ENCODE data around the gene LHX4.

The LHX4 gene

GRCh38 chr1:180295999-180296398 is 65.9 kb downstream of the LHX4 start:
- Histone ChIP-seq H3K36me3 (ENCODE audit: control insufficient read depth in 2 of 2, insufficient read depth in 2 of 2, low read length in 2 of 2) (no peaks in the 10 kb centered on the region), H3K4me1 (ENCODE audit: control insufficient read depth in 2 of 2, insufficient read depth in 2 of 2, low read length in 2 of 2) (no peaks in the 10 kb centered on the region), H3K27ac (ENCODE audit: low read depth in 2 of 2, low read length in 2 of 2) (no peak overlapping the region), H3K4me3 (ENCODE audit: low read length in 2 of 2) (no peak overlapping the region), H3K9ac (ENCODE audit: low read depth in 1 of 2, low read length in 2 of 2) (no peak overlapping the region), H3K9me3 (ENCODE audit: control insufficient read depth in 2 of 2, low read length in 2 of 2) (no peaks in the 10 kb centered on the region), H3K27me3 (ENCODE audit: control insufficient read depth in 2 of 2, insufficient read depth in 2 of 2, low read length in 2 of 2) (no peaks in the 10 kb centered on the region)

DNA sequence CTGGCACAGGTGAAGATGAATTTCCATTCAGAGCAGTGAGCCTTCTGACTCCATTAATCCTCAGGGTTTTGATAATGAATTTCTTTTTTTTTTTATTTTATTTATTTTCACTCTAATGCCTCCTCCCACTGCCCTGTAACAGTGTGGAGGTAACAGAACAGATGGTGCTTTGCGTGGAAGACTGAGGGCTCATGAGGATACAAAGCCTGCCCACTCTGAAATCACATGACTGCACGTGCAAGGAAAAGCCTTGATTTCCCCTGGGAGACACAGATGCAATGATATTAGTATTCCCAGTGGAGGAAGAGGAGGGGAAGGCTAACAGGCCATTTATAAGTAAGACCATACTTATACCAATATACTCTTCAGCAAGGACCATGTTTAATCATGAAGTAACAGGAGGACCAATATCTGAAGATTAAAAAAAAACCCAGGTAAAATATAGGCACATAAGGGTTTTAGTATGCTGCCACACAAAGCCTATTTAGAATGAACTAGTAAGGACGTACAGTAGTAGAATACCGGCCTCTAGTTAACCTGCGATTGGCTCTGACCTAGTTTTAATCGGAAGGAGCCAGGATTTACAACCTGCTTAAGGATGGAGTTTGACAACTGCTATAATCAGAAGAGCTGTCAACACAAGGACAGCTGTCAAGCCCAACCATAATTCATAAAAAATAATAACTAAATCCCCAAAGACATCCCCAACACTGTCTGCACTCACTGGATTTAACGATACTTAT is 69.6 kb downstream of the LHX4 start:
- no peaks in the 10 kb centered on the region for H3K36me3 ChIP-seq (ENCODE audit: control insufficient read depth in 2 of 2, insufficient read depth in 2 of 2, low read length in 2 of 2)
- no peak overlapping the region for H3K9ac ChIP-seq (ENCODE audit: low read depth in 1 of 2, low read length in 2 of 2)
- H3K27ac ChIP-seq (ENCODE audit: low read depth in 2 of 2, low read length in 2 of 2), result no peak overlapping the region
- no peaks in the 10 kb centered on the region for H3K9me3 ChIP-seq (ENCODE audit: control insufficient read depth in 2 of 2, low read length in 2 of 2)
- no peaks in the 10 kb centered on the region for H3K27me3 ChIP-seq (ENCODE audit: control insufficient read depth in 2 of 2, insufficient read depth in 2 of 2, low read length in 2 of 2)
- H3K4me3 ChIP-seq (ENCODE audit: low read length in 2 of 2), result no peak overlapping the region
- no peaks in the 10 kb centered on the region for H3K4me1 ChIP-seq (ENCODE audit: control insufficient read depth in 2 of 2, insufficient read depth in 2 of 2, low read length in 2 of 2)

- Histone ChIP-seq H3K36me3 (ENCODE audit: control insufficient read depth in 2 of 2, insufficient read depth in 2 of 2, low read length in 2 of 2) (no peaks in the 10 kb centered on the region), H3K9me3 (ENCODE audit: control insufficient read depth in 2 of 2, low read length in 2 of 2) (no peaks in the 10 kb centered on the region), H3K27ac (ENCODE audit: low read depth in 2 of 2, low read length in 2 of 2) (no peak overlapping the region), H3K4me1 (ENCODE audit: control insufficient read depth in 2 of 2, insufficient read depth in 2 of 2, low read length in 2 of 2) (no peaks in the 10 kb centered on the region), H3K27me3 (ENCODE audit: control insufficient read depth in 2 of 2, insufficient read depth in 2 of 2, low read length in 2 of 2) (no peaks in the 10 kb centered on the region), H3K4me3 (ENCODE audit: low read length in 2 of 2) (no peak overlapping the region), H3K9ac (ENCODE audit: low read depth in 1 of 2, low read length in 2 of 2) (no peak overlapping the region)
These were observed 71.2 kb downstream of the LHX4 start for GRCh38 chr1:180301135-180301742.

DNA sequence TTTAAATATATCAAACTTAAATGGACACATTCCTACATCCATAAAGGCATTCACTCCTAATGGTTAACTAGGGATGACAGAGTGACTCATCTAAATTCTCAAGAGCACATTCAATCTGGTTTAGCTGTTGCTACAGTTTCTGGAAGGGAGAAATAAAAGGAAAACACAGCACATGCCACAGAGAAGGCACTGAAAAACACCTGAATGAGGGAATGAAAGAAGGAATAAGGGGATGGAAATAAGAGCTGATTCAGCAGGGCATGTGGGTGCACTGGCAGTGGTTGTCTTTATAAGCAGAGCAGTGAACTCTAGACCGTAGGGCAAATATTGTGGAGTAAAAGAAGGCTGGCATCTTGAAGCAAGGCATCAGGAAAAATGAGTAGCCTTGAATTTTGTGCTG is 79.3 kb downstream of the LHX4 start:
- H3K9me3 ChIP-seq (ENCODE audit: control insufficient read depth in 2 of 2, low read length in 2 of 2), result no peaks in the 10 kb centered on the region
- H3K9ac ChIP-seq (ENCODE audit: low read depth in 1 of 2, low read length in 2 of 2), result no peak overlapping the region
- H3K27me3 ChIP-seq (ENCODE audit: control insufficient read depth in 2 of 2, insufficient read depth in 2 of 2, low read length in 2 of 2), result no peaks in the 10 kb centered on the region
- no peak overlapping the region for H3K4me3 ChIP-seq (ENCODE audit: low read length in 2 of 2)
- no peaks in the 10 kb centered on the region for H3K4me1 ChIP-seq (ENCODE audit: control insufficient read depth in 2 of 2, insufficient read depth in 2 of 2, low read length in 2 of 2)
- H3K36me3 ChIP-seq (ENCODE audit: control insufficient read depth in 2 of 2, insufficient read depth in 2 of 2, low read length in 2 of 2), result no peaks in the 10 kb centered on the region
- H3K27ac ChIP-seq (ENCODE audit: low read depth in 2 of 2, low read length in 2 of 2), result peak overlapping the region in 1 of 2 donors; percentile 20

DNA sequence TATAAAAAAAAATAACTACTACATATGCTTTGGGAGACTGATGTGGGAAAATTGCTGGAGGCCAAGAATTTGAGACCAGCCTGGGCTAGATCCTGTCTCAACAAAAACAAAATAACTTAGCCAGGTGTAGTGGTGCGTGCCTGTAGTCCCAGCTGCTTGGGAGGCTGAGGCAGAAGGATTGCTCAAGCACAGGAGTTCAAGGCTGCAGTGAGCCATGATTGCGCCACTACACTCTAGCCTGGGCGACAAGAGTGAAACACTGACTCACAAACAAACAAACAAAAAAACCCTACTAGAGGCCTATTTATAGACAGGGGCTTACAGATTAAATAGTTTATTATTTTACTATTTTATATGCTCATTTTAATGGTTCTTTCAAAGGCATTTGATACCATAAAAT is 80.0 kb downstream of the LHX4 start:
- no peak overlapping the region for H3K9ac ChIP-seq (ENCODE audit: low read depth in 1 of 2, low read length in 2 of 2)

DNA sequence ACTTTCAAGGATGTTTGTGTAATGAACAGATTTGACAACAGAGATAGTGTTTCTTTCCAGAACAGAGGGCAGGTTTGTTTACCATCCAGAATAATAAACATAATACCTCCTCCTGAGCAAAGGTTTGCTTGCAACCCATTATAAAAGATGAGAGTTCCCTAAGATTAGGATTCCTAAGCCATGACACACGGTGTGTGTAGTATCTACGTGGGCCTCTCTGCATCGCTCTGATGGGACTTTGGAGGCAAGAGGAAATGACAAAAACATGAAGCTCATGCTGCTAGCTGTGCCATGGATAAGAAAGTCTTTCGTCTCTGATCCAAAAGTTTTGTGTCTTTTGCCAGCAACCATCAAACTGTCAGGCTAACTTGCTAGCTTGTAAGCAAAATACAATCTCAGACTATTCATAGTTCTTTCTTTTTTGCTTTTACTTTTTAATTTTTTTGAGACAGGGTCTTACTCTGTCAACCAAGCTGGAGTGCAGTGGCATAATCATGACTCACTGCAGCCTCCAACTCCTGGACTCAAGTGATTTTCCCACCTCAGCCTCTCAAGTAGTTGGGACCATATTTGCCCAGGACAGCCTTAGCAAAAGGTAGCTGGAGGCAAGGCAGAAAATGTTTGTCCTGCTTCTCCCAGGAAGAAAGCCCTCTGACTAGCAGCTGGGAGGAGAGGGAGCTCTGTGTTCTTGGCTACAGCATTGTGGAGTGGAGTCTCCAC is 81.1 kb downstream of the LHX4 start:
- H3K9ac ChIP-seq (ENCODE audit: low read depth in 1 of 2, low read length in 2 of 2), result no peak overlapping the region
- H3K36me3 ChIP-seq (ENCODE audit: control insufficient read depth in 2 of 2, insufficient read depth in 2 of 2, low read length in 2 of 2), result no peaks in the 10 kb centered on the region
- H3K4me1 ChIP-seq (ENCODE audit: control insufficient read depth in 2 of 2, insufficient read depth in 2 of 2, low read length in 2 of 2), result no peaks in the 10 kb centered on the region
- no peaks in the 10 kb centered on the region for H3K9me3 ChIP-seq (ENCODE audit: control insufficient read depth in 2 of 2, low read length in 2 of 2)
- no peak overlapping the region for H3K27ac ChIP-seq (ENCODE audit: low read depth in 2 of 2, low read length in 2 of 2)
- no peaks in the 10 kb centered on the region for H3K27me3 ChIP-seq (ENCODE audit: control insufficient read depth in 2 of 2, insufficient read depth in 2 of 2, low read length in 2 of 2)
- no peak overlapping the region for H3K4me3 ChIP-seq (ENCODE audit: low read length in 2 of 2)

More for the DNA sequence above, 80.0 kb downstream of the LHX4 start:
- H3K9me3 ChIP-seq (ENCODE audit: control insufficient read depth in 2 of 2, low read length in 2 of 2), result no peaks in the 10 kb centered on the region
- no peak overlapping the region for H3K4me3 ChIP-seq (ENCODE audit: low read length in 2 of 2)
- H3K4me1 ChIP-seq (ENCODE audit: control insufficient read depth in 2 of 2, insufficient read depth in 2 of 2, low read length in 2 of 2), result no peaks in the 10 kb centered on the region
- H3K27me3 ChIP-seq (ENCODE audit: control insufficient read depth in 2 of 2, insufficient read depth in 2 of 2, low read length in 2 of 2), result no peaks in the 10 kb centered on the region
- H3K27ac ChIP-seq (ENCODE audit: low read depth in 2 of 2, low read length in 2 of 2), result no peak overlapping the region
- no peaks in the 10 kb centered on the region for H3K36me3 ChIP-seq (ENCODE audit: control insufficient read depth in 2 of 2, insufficient read depth in 2 of 2, low read length in 2 of 2)

DNA sequence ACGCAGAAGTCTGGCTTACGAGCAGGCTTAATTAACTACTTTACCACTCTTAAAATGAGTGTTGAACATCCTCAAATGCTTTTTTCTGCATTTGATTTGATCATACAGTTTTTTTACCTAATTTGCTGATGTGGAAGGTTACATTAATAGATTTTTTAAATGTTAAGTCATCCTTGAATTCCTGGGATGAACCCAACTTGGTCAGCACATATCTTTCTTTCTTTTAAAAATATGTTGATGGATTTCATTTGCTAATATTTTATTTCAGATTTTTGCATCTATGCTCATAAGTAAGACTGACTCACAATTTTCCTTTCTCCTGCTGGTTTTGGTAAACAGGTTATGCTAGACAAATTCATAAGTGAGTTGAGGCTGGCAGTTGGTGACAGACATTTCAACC is 82.9 kb downstream of the LHX4 start:
- Histone ChIP-seq H3K9me3 (ENCODE audit: control insufficient read depth in 2 of 2, low read length in 2 of 2) (no peaks in the 10 kb centered on the region), H3K4me1 (ENCODE audit: control insufficient read depth in 2 of 2, insufficient read depth in 2 of 2, low read length in 2 of 2) (no peaks in the 10 kb centered on the region), H3K27me3 (ENCODE audit: control insufficient read depth in 2 of 2, insufficient read depth in 2 of 2, low read length in 2 of 2) (no peaks in the 10 kb centered on the region), H3K27ac (ENCODE audit: low read depth in 2 of 2, low read length in 2 of 2) (no peak overlapping the region), H3K9ac (ENCODE audit: low read depth in 1 of 2, low read length in 2 of 2) (no peak overlapping the region), H3K4me3 (ENCODE audit: low read length in 2 of 2) (no peak overlapping the region), H3K36me3 (ENCODE audit: control insufficient read depth in 2 of 2, insufficient read depth in 2 of 2, low read length in 2 of 2) (no peaks in the 10 kb centered on the region)

DNA sequence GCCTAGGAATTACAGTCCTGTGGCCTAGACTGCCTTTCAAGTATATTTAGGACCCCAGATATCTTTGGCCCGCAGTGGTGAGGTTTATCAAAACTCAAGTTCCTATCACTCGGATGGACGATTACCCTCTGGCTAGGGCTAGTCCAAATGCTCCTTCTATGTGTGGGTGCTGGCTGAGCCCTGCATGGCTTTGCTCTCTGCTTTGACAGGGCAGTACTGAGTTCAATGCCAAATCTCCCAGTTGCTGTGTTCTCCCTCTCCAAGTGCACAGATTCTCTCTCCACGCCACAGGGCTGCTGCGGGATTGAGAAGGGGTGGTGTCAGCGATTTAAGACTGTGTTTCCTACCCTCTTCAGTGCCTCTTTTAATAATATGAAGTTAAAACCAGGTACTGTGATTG is 97.0 kb downstream of the LHX4 start:
- H3K27ac ChIP-seq (ENCODE audit: low read depth in 2 of 2, low read length in 2 of 2), result no peak overlapping the region
- H3K9me3 ChIP-seq (ENCODE audit: control insufficient read depth in 2 of 2, low read length in 2 of 2), result no peaks in the 10 kb centered on the region
- no peaks in the 10 kb centered on the region for H3K27me3 ChIP-seq (ENCODE audit: control insufficient read depth in 2 of 2, insufficient read depth in 2 of 2, low read length in 2 of 2)
- H3K9ac ChIP-seq (ENCODE audit: low read depth in 1 of 2, low read length in 2 of 2), result no peak overlapping the region
- no peak overlapping the region for H3K4me3 ChIP-seq (ENCODE audit: low read length in 2 of 2)
- H3K4me1 ChIP-seq (ENCODE audit: control insufficient read depth in 2 of 2, insufficient read depth in 2 of 2, low read length in 2 of 2), result no peaks in the 10 kb centered on the region
- no peaks in the 10 kb centered on the region for H3K36me3 ChIP-seq (ENCODE audit: control insufficient read depth in 2 of 2, insufficient read depth in 2 of 2, low read length in 2 of 2)

Data from mucosa of rectum (tissue), 2 donors.